Sigmoid colon (tissue), 4 donors: ENCODE data around the gene RAD9A.

Source experiments
- EP300 ChIP-seq, 4 donors: sonication (generic); formaldehyde crosslinking; IDR thresholded peaks; one replicate each; pipeline ENCODE4 v1.6.1; 2017; ENCODE audit warnings: antibody characterized with exemption in 4 of 4
- POLR2A ChIP-seq, 2 donors: fragments of 450-650 bp; IDR thresholded peaks; one replicate each; pipeline ENCODE4 v1.6.1; 2016; ENCODE audit warnings: antibody characterized with exemption in 2 of 2, mild to moderate bottlenecking in 2 of 2, moderate library complexity in 2 of 2
- POLR2AphosphoS5 ChIP-seq, 4 donors: sonication (generic); formaldehyde crosslinking; IDR thresholded peaks; one replicate each; pipeline ENCODE4 v1.6.1; 2017; ENCODE audit warnings: antibody characterized with exemption in 4 of 4
- TF ChIP-seq, protein P1 (sequence below), 4 experiments: fragments of 450-650 bp in 3 of 4; fragments of 200-600 bp in 1 of 4; IDR thresholded peaks; one replicate each; pipeline ENCODE4 v1.5.1; 2016 to 2019; ENCODE audit warnings: antibody characterized with exemption in 4 of 4, mild to moderate bottlenecking in 3 of 4, moderate library complexity in 2 of 4

DNA sequence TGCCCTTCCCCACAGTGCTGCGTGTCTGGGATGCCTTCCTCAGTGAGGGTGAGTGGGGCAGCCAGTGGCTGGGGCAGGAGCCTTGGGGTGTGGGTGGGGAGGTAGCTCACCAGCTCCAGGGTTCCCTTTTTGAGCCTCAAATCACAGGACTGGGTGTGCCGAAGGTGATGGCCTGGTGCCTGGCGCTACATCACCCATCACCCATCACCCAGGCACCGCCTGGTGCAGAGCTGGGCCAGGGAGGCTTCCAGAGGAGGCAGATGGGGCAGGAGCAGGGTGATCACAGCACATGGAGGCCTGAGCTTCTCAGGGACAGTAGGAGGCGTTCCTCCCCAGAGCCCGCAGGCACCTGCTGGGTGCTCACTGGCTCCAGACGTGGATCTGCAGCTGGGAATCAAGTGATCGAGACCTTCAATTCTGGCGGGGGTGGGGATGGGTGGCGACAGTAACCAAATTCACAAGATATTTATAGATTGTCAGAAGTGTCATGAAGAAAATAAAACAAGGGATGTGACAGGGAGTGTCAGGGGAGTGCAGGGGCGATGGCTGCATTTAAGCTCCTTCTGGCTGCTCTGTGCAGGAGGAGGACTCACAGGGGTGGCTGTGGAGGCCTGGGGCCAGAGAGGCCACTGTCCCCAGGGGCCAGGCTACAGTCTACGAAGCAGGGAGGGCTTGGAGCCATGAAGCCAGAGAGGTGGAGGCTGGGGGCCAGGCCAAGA is 15.3 kb downstream of the RAD9A start:
- TF ChIP-seq, protein P1, sequence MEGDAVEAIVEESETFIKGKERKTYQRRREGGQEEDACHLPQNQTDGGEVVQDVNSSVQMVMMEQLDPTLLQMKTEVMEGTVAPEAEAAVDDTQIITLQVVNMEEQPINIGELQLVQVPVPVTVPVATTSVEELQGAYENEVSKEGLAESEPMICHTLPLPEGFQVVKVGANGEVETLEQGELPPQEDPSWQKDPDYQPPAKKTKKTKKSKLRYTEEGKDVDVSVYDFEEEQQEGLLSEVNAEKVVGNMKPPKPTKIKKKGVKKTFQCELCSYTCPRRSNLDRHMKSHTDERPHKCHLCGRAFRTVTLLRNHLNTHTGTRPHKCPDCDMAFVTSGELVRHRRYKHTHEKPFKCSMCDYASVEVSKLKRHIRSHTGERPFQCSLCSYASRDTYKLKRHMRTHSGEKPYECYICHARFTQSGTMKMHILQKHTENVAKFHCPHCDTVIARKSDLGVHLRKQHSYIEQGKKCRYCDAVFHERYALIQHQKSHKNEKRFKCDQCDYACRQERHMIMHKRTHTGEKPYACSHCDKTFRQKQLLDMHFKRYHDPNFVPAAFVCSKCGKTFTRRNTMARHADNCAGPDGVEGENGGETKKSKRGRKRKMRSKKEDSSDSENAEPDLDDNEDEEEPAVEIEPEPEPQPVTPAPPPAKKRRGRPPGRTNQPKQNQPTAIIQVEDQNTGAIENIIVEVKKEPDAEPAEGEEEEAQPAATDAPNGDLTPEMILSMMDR (IDR thresholded peaks at IDR 0.05): no peak
- TF ChIP-seq EP300 (IDR thresholded peaks at IDR 0.05) (no peak), POLR2A (IDR thresholded peaks at IDR 0.05) (no peak), POLR2AphosphoS5 (IDR thresholded peaks at IDR 0.05) (no peak)
